DOHH2 (cell line): ENCODE data around the gene PRPF4.

Experiments
- H3F3A ChIP-seq: fragments of 200-600 bp; sonication (generic), shearing (Covaris generic); 2 replicates; pipeline ENCODE4 v1.6.0; 2016; ENCODE audit warnings: antibody characterized with exemption, mild to moderate bottlenecking; ENCODE audit not compliant: control insufficient read depth, insufficient read depth
- H3K27ac ChIP-seq: fragments of 200-600 bp; sonication (generic); 2 replicates; pipeline ENCODE4 v1.5.1; 2014; ENCODE audit warnings: low read depth, mild to moderate bottlenecking, low read length, moderate library complexity
- H3K27me3 ChIP-seq: fragments of 200-600 bp; sonication (generic); 2 replicates; pipeline ENCODE4 v1.6.1; 2014; ENCODE audit warnings: mild to moderate bottlenecking, low read length, mixed read lengths; ENCODE audit not compliant: control insufficient read depth
- H3K36me3 ChIP-seq: fragments of 200-600 bp; sonication (generic); 2 replicates; pipeline ENCODE4 v1.6.1; 2014; ENCODE audit warnings: mild to moderate bottlenecking, low read length, moderate library complexity, mixed read lengths; ENCODE audit not compliant: control insufficient read depth
- H3K4me1 ChIP-seq: fragments of 200-600 bp; sonication (generic); 2 replicates; pipeline ENCODE4 v1.6.1; 2014; ENCODE audit warnings: mild to moderate bottlenecking, low read length, mixed read lengths; ENCODE audit not compliant: control insufficient read depth
- H3K4me2 ChIP-seq: fragments of 200-600 bp; sonication (generic); 2 replicates; pipeline ENCODE4 v1.6.0; 2014; ENCODE audit warnings: mild to moderate bottlenecking, low read length, moderate library complexity
- H3K4me3 ChIP-seq: fragments of 200-600 bp; sonication (generic); 2 replicates; pipeline ENCODE4 v1.5.1; 2014; ENCODE audit warnings: mild to moderate bottlenecking, low read length, mixed read lengths
- H3K79me2 ChIP-seq: fragments of 200-600 bp; sonication (generic); 2 replicates; pipeline ENCODE4 v1.6.1; 2014; ENCODE audit warnings: mild to moderate bottlenecking, low read length, mixed read lengths; ENCODE audit not compliant: control insufficient read depth
- H3K9me2 ChIP-seq: fragments of 200-600 bp; sonication (generic); replicated peaks from 2 replicates; pipeline ENCODE4 v1.6.1; 2014; ENCODE audit warnings: mild to moderate bottlenecking, low read length, mixed read lengths; ENCODE audit not compliant: control insufficient read depth
- H3K9me3 ChIP-seq: fragments of 200-600 bp; sonication (generic); 2 replicates; pipeline ENCODE4 v1.6.1; 2014; ENCODE audit warnings: antibody characterized with exemption, low read length, mixed read lengths; ENCODE audit not compliant: control insufficient read depth, insufficient read depth
- H4K20me1 ChIP-seq: fragments of 200-600 bp; sonication (generic); 2 replicates; pipeline ENCODE4 v1.6.0; 2014; ENCODE audit warnings: low read depth, mild to moderate bottlenecking, antibody characterized with exemption, low read length, moderate library complexity; ENCODE audit not compliant: control insufficient read depth, insufficient read depth
- CTCF ChIP-seq: fragments of 200-600 bp; sonication (generic); IDR thresholded peaks from one replicate; pipeline ENCODE4 v1.5.1; 2014; ENCODE audit warnings: antibody characterized with exemption, mild to moderate bottlenecking, low read depth, low read length; ENCODE audit not compliant: poor library complexity, severe bottlenecking
- EZH2phosphoT487 ChIP-seq: fragments of 200-600 bp; sonication (generic); IDR thresholded peaks from 2 replicates; pipeline ENCODE4 v1.6.1; 2017; ENCODE audit warnings: borderline replicate concordance, mild to moderate bottlenecking, antibody characterized with exemption, low read length, moderate library complexity, mixed read lengths

The PRPF4 gene

GRCh38 chr9:113307396-113307975 lies 32.0 kb downstream of the PRPF4 start:
- H3K4me3 ChIP-seq = no peak overlapping the region
- H3K27me3 ChIP-seq = peaks cover 8% of the 10 kb centered on the region; the same call in 1 of the 2 replicates
- H3K4me1 ChIP-seq = no peaks in the 10 kb centered on the region
- H3K36me3 ChIP-seq = no peaks in the 10 kb centered on the region
- no peaks in the 10 kb centered on the region for H3K9me2 ChIP-seq
- H3K9me3 ChIP-seq = no peaks in the 10 kb centered on the region
- no peak for TF ChIP-seq EZH2phosphoT487
- no peak for TF ChIP-seq CTCF
- no peaks in the 10 kb centered on the region for H3K79me2 ChIP-seq
- no peaks in the 10 kb centered on the region for H3F3A ChIP-seq
- no peaks in the 10 kb centered on the region for H4K20me1 ChIP-seq
- H3K27ac ChIP-seq = no peak overlapping the region
- no peak overlapping the region for H3K4me2 ChIP-seq

GRCh38 chr9:113309204-113309813 lies 33.9 kb downstream of the PRPF4 start:
- H3K36me3 ChIP-seq = no peaks in the 10 kb centered on the region
- H4K20me1 ChIP-seq = no peaks in the 10 kb centered on the region
- TF ChIP-seq CTCF (peak; percentile 63), EZH2phosphoT487 (no peak)
- no peak overlapping the region for H3K4me2 ChIP-seq
- H3K9me2 ChIP-seq = no peaks in the 10 kb centered on the region
- no peaks in the 10 kb centered on the region for H3F3A ChIP-seq
- no peak overlapping the region for H3K4me3 ChIP-seq
- no peaks in the 10 kb centered on the region for H3K9me3 ChIP-seq
- no peaks in the 10 kb centered on the region for H3K27me3 ChIP-seq
- no peaks in the 10 kb centered on the region for H3K4me1 ChIP-seq
- no peaks in the 10 kb centered on the region for H3K79me2 ChIP-seq
- no peak overlapping the region for H3K27ac ChIP-seq

DNA sequence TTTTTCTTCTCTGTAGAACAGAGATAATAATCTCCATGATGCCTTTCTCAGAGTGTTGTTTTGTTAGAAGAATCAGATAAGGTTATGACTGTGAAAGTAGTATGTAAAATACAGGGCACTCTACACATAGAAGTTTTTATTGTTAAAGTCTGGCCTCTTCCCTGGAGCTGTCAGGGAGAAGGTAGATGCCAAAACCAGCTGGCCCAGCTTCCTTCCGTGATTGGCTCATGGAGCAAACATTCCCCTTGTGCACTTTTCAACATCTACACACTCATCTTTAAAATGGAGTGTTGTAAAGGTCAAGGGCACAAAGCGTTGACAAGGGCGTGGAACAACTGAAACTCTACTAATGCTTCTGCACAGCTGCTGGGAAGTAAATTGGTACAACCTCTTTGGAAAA lies 35.1 kb downstream of the PRPF4 start:
- Histone ChIP-seq H3K4me2 (no peak overlapping the region), H3K36me3 (no peaks in the 10 kb centered on the region), H3K4me1 (no peaks in the 10 kb centered on the region), H3K9me3 (no peaks in the 10 kb centered on the region), H3K27me3 (peaks cover 3% of the 10 kb centered on the region; the same call in 1 of the 2 replicates), H3K4me3 (no peak overlapping the region), H3K27ac (no peak overlapping the region), H3K79me2 (no peaks in the 10 kb centered on the region), H3F3A (no peaks in the 10 kb centered on the region), H4K20me1 (no peaks in the 10 kb centered on the region), H3K9me2 (no peaks in the 10 kb centered on the region)
- TF ChIP-seq CTCF = no peak
